ENCODE measurements around the gene STON2. TPM values are rescaled to one million over a fixed set of nuclear protein-coding genes. Genes with fewer than 3 reads are reported as not detected.

Gene STON2
- total and polyA plus RNA-seq, 2 of the 8 experiments (the other 6 are each of a cell fraction or from before 2014, with no cell fraction given), result 8.9 to 50.0 TPM

- no peak overlapping the region for H3K14ac ChIP-seq (ENCODE audit: insufficient read length)
- no peak overlapping the region for H2BK12ac ChIP-seq (ENCODE audit: low read depth, low read length)
- no peak overlapping the region for H4K5ac ChIP-seq (ENCODE audit: insufficient read length, low read depth, low read length)
- no peak overlapping the region for H2BK15ac ChIP-seq (ENCODE audit: low read length)
- H3K79me1 ChIP-seq (ENCODE audit: low read depth, low read length), result no peaks in the 10 kb centered on the region
- H3K56ac ChIP-seq (replicated peaks; ENCODE audit: insufficient read length, low read depth, low read length), result no peak overlapping the region
- no peaks in the 10 kb centered on the region for H4K20me1 ChIP-seq (replicated peaks in 1 of 2; ENCODE audit: control insufficient read depth in 1 of 2, insufficient read depth in 2 of 2, low read length in 2 of 2)
- DNase-seq (ENCODE audit: low read depth in 1 of 2, low spot score in 2 of 2) (no peak), FAIRE-seq (no peak)
- no peak overlapping the region for H2BK20ac ChIP-seq (ENCODE audit: low read length)
- H3K23ac ChIP-seq (ENCODE audit: insufficient read length), result no peak overlapping the region
- no peak overlapping the region for H2AK5ac ChIP-seq (ENCODE audit: low read depth, low read length)
- no peaks in the 10 kb centered on the region for H3K36me3 ChIP-seq (ENCODE audit: control insufficient read depth in 2 of 4, insufficient read depth in 4 of 4, low read length in 3 of 4)
- no peak overlapping the region for H3K4me3 ChIP-seq (ENCODE audit: extremely low read depth in 1 of 4, insufficient read depth in 2 of 4, low read depth in 3 of 4, low read length in 4 of 4)
- H3K27me3 ChIP-seq (replicated peaks in 1 of 4; ENCODE audit: control insufficient read depth in 3 of 4, extremely low read depth in 1 of 4, insufficient read depth in 3 of 4, low read length in 3 of 4), result no peaks in the 10 kb centered on the region
- no peaks in the 10 kb centered on the region for H3K4me1 ChIP-seq (replicated peaks in 1 of 4; ENCODE audit: control insufficient read depth in 3 of 4, insufficient read depth in 4 of 4, low read length in 3 of 4)
- no peak overlapping the region for H4K91ac ChIP-seq (replicated peaks; ENCODE audit: insufficient read length, low read length)
- ChIA-PET CTCF (ENCODE audit: partially characterized antibody) (interaction anchor here (2.6 kb wide), 1 partner anchor 9 kb away, joined by 6 read pairs; no protein-coding TSS in a partner anchor), POLR2A (ENCODE audit: partially characterized antibody) (no interaction called here)
- H3K9me3 ChIP-seq (ENCODE audit: insufficient read depth in 2 of 2, low read depth in 1 of 2, low read length in 1 of 2), result peaks cover 4 to 5% of the 10 kb centered on the region in 2 experiments; a peak in 1 of 4 replicates
- H3K4me2 ChIP-seq (ENCODE audit: insufficient read depth in 1 of 2, low read depth in 2 of 2, low read length in 2 of 2), result no peak overlapping the region
- TF ChIP-seq CREB1 (IDR thresholded peaks at IDR 0.05), result no peak
- no peak for TF ChIP-seq FOSL1 (IDR thresholded peaks at IDR 0.05; ENCODE audit: insufficient read depth, low read depth, low read length)
- no peak for TF ChIP-seq KDM5A (IDR thresholded peaks at IDR 0.05; ENCODE audit: low read length)
- TF ChIP-seq MAX (IDR thresholded peaks at IDR 0.05), result no peak
- no peak for TF ChIP-seq HDAC2 (IDR thresholded peaks at IDR 0.05; ENCODE audit: borderline replicate concordance in 1 of 2, low read depth in 2 of 2, low read length in 2 of 2)
- no peak for TF ChIP-seq SUZ12 (IDR thresholded peaks at IDR 0.05; ENCODE audit: low read length)
- no peak overlapping the region for H2BK120ac ChIP-seq (replicated peaks; ENCODE audit: low read depth, low read length)
- H2AFZ ChIP-seq (ENCODE audit: low read length), result no peak overlapping the region
- no peak overlapping the region for H4K8ac ChIP-seq (ENCODE audit: extremely low read depth, insufficient read depth, low read length)
- H2BK5ac ChIP-seq (ENCODE audit: low read depth, low read length), result no peak overlapping the region
- no peak overlapping the region for H3K18ac ChIP-seq (ENCODE audit: extremely low read depth, low read length)
- no peaks in the 10 kb centered on the region for H3K23me2 ChIP-seq (ENCODE audit: low read depth, low read length)
- H3K27ac ChIP-seq (ENCODE audit: low read depth, low read length), result no peak overlapping the region
- H3K79me2 ChIP-seq (ENCODE audit: control insufficient read depth in 1 of 2, insufficient read depth in 2 of 2, low read length in 2 of 2), result no peaks in the 10 kb centered on the region
- no peak overlapping the region for H3K4ac ChIP-seq (replicated peaks; ENCODE audit: insufficient read length, low read depth, low read length)
- WGBS, 2 experiments (ENCODE audit: extremely low coverage in 1 of 2, insufficient coverage in 1 of 2, insufficient read length in 1 of 2, insufficient replicate concordance in 2 of 2, low coverage in 1 of 2, low lambda C conversion rate in 2 of 2, missing lambda C conversion rate in 1 of 2), result 75% methylated on average over 2 of the region's 2 CpGs; no CpG with 5 or more reads in 1 of the 2 experiments
- no peak overlapping the region for H3K9ac ChIP-seq (replicated peaks in 1 of 4; ENCODE audit: extremely low read depth in 1 of 4, low read depth in 3 of 4, low read length in 3 of 4)
These were observed 156.6 kb downstream of the STON2 start for GRCh38 chr14:81243499-81243898.

Measured in H1 (cell line).